Stomach (tissue), 4 donors: ENCODE measurements around the gene CCDC73.

Experiments
- CTCF ChIP-seq, 7 experiments: fragments of 450-650 bp in 4 of 7; fragments of 200-600 bp in 3 of 7; sonication (generic) in 3 of 7; IDR thresholded peaks; one replicate each; pipeline ENCODE4 v1.5.1; 2016 to 2019; ENCODE audit warnings: antibody characterized with exemption in 7 of 7, control low read depth in 2 of 7, mild to moderate bottlenecking in 1 of 7
- EP300 ChIP-seq: sonication (generic); formaldehyde crosslinking; IDR thresholded peaks from one replicate; pipeline ENCODE4 v1.6.1; 2017; ENCODE audit warnings: antibody characterized with exemption
- POLR2A ChIP-seq, 4 donors: fragments of 450-650 bp; IDR thresholded peaks; one replicate each; pipeline ENCODE4 v1.6.1; 2016; ENCODE audit warnings: antibody characterized with exemption in 4 of 4, control low read depth in 2 of 4, mild to moderate bottlenecking in 1 of 4, moderate library complexity in 1 of 4
- POLR2AphosphoS5 ChIP-seq, 3 donors: sonication (generic); formaldehyde crosslinking; IDR thresholded peaks; one replicate each; pipeline ENCODE4 v1.6.1; 2016; ENCODE audit warnings: antibody characterized with exemption in 3 of 3

- no peak for TF ChIP-seq POLR2A (IDR thresholded peaks at IDR 0.05)
- no peak for TF ChIP-seq CTCF (IDR thresholded peaks at IDR 0.05)
- no peak for TF ChIP-seq POLR2AphosphoS5 (IDR thresholded peaks at IDR 0.05)
- no peak for TF ChIP-seq EP300
These were observed 89.7 kb downstream of the CCDC73 start for GRCh38 chr11:32704775-32705174.
